ENCODE data around the gene MED1. TPM values are rescaled to one million over a fixed set of nuclear protein-coding genes. Genes with fewer than 3 reads are reported as not detected.
A peak's percentile ranks its signal among the peaks of the same experiment; 100 is the strongest.

The MED1 gene
- total and polyA plus RNA-seq, 9 of the 15 experiments (the other 6 are each of a cell fraction or from before 2014, with no cell fraction given) = 14.0 to 59.8 (median 46.7) TPM

DNA sequence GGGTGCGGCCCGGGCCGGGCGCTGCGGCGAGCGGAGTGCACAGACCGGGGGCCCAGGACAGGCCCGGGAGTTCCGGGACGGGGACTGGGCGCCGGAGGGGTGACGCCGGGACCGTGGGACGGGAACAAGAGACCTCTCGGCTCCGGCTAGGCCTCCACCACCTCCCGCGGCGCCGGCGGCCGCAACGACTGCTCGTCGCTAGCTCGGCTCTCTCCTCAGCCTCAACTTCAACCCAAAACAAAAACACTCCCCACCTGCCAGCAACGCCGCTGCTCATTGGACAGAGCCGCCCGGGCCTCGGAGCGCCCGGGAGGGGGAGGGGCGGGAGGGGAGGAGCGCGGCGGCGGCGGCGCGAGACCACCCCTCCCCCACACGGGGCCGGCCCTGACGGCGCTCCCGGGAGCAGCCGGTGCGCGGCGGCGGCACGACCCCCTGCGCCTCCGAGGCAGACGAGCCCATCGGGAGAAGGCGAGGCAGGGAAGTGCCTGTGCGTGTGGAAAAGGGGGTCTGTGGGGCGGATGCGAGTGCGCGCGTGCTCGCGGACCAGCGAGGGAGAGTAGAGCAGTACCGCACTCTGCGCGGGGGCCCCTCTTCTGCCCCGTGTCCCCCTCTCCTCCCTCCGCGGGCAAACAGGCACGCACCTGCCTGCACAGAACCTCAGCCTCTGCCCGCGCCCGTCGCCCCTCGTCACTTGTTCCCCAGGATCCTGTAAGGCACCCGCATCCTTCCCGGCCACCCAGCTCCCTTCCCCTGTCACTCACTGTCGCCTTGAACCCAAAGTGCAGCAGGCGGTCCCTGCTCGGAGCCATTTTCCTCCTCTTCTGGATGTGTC is 49.4 kb downstream of the MED1 start, which contains the start of gene FBXL20 (continued):
- TF ChIP-seq, protein P1, sequence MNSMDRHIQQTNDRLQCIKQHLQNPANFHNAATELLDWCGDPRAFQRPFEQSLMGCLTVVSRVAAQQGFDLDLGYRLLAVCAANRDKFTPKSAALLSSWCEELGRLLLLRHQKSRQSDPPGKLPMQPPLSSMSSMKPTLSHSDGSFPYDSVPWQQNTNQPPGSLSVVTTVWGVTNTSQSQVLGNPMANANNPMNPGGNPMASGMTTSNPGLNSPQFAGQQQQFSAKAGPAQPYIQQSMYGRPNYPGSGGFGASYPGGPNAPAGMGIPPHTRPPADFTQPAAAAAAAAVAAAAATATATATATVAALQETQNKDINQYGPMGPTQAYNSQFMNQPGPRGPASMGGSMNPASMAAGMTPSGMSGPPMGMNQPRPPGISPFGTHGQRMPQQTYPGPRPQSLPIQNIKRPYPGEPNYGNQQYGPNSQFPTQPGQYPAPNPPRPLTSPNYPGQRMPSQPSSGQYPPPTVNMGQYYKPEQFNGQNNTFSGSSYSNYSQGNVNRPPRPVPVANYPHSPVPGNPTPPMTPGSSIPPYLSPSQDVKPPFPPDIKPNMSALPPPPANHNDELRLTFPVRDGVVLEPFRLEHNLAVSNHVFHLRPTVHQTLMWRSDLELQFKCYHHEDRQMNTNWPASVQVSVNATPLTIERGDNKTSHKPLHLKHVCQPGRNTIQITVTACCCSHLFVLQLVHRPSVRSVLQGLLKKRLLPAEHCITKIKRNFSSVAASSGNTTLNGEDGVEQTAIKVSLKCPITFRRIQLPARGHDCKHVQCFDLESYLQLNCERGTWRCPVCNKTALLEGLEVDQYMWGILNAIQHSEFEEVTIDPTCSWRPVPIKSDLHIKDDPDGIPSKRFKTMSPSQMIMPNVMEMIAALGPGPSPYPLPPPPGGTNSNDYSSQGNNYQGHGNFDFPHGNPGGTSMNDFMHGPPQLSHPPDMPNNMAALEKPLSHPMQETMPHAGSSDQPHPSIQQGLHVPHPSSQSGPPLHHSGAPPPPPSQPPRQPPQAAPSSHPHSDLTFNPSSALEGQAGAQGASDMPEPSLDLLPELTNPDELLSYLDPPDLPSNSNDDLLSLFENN (IDR thresholded peaks at IDR 0.05; ENCODE audit: low read depth in 2 of 2, low read length in 2 of 2) = peak in 1 of 2 experiments; percentile 32; a peak in 1 of 4 replicates
- TF ChIP-seq, protein P2, sequence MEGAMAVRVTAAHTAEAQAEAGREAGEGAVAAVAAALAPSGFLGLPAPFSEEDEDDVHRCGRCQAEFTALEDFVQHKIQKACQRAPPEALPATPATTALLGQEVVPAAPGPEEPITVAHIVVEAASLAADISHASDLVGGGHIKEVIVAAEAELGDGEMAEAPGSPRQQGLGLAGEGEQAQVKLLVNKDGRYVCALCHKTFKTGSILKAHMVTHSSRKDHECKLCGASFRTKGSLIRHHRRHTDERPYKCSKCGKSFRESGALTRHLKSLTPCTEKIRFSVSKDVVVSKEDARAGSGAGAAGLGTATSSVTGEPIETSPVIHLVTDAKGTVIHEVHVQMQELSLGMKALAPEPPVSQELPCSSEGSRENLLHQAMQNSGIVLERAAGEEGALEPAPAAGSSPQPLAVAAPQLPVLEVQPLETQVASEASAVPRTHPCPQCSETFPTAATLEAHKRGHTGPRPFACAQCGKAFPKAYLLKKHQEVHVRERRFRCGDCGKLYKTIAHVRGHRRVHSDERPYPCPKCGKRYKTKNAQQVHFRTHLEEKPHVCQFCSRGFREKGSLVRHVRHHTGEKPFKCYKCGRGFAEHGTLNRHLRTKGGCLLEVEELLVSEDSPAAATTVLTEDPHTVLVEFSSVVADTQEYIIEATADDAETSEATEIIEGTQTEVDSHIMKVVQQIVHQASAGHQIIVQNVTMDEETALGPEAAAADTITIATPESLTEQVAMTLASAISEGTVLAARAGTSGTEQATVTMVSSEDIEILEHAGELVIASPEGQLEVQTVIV (CRISPR knock-in tag; IDR thresholded peaks at IDR 0.05; ENCODE audit: borderline replicate concordance) = no peak
- TF ChIP-seq, protein P3, sequence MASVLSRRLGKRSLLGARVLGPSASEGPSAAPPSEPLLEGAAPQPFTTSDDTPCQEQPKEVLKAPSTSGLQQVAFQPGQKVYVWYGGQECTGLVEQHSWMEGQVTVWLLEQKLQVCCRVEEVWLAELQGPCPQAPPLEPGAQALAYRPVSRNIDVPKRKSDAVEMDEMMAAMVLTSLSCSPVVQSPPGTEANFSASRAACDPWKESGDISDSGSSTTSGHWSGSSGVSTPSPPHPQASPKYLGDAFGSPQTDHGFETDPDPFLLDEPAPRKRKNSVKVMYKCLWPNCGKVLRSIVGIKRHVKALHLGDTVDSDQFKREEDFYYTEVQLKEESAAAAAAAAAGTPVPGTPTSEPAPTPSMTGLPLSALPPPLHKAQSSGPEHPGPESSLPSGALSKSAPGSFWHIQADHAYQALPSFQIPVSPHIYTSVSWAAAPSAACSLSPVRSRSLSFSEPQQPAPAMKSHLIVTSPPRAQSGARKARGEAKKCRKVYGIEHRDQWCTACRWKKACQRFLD (CRISPR knock-in tag; IDR thresholded peaks at IDR 0.05) = peak; percentile 57; the same call in 1 of the 2 replicates
- TF ChIP-seq, protein P4, sequence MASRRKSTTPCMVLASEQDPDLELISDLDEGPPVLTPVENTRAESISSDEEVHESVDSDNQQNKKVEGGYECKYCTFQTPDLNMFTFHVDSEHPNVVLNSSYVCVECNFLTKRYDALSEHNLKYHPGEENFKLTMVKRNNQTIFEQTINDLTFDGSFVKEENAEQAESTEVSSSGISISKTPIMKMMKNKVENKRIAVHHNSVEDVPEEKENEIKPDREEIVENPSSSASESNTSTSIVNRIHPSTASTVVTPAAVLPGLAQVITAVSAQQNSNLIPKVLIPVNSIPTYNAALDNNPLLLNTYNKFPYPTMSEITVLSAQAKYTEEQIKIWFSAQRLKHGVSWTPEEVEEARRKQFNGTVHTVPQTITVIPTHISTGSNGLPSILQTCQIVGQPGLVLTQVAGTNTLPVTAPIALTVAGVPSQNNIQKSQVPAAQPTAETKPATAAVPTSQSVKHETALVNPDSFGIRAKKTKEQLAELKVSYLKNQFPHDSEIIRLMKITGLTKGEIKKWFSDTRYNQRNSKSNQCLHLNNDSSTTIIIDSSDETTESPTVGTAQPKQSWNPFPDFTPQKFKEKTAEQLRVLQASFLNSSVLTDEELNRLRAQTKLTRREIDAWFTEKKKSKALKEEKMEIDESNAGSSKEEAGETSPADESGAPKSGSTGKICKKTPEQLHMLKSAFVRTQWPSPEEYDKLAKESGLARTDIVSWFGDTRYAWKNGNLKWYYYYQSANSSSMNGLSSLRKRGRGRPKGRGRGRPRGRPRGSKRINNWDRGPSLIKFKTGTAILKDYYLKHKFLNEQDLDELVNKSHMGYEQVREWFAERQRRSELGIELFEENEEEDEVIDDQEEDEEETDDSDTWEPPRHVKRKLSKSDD (conservative IDR thresholded peaks at IDR 0.05; ENCODE audit: low read length) = no peak
- no peak for TF ChIP-seq TCF7 (IDR thresholded peaks at IDR 0.05; ENCODE audit: borderline replicate concordance)
- TF ChIP-seq, protein P5, sequence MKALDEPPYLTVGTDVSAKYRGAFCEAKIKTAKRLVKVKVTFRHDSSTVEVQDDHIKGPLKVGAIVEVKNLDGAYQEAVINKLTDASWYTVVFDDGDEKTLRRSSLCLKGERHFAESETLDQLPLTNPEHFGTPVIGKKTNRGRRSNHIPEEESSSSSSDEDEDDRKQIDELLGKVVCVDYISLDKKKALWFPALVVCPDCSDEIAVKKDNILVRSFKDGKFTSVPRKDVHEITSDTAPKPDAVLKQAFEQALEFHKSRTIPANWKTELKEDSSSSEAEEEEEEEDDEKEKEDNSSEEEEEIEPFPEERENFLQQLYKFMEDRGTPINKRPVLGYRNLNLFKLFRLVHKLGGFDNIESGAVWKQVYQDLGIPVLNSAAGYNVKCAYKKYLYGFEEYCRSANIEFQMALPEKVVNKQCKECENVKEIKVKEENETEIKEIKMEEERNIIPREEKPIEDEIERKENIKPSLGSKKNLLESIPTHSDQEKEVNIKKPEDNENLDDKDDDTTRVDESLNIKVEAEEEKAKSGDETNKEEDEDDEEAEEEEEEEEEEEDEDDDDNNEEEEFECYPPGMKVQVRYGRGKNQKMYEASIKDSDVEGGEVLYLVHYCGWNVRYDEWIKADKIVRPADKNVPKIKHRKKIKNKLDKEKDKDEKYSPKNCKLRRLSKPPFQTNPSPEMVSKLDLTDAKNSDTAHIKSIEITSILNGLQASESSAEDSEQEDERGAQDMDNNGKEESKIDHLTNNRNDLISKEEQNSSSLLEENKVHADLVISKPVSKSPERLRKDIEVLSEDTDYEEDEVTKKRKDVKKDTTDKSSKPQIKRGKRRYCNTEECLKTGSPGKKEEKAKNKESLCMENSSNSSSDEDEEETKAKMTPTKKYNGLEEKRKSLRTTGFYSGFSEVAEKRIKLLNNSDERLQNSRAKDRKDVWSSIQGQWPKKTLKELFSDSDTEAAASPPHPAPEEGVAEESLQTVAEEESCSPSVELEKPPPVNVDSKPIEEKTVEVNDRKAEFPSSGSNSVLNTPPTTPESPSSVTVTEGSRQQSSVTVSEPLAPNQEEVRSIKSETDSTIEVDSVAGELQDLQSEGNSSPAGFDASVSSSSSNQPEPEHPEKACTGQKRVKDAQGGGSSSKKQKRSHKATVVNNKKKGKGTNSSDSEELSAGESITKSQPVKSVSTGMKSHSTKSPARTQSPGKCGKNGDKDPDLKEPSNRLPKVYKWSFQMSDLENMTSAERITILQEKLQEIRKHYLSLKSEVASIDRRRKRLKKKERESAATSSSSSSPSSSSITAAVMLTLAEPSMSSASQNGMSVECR (CRISPR knock-in tag; IDR thresholded peaks at IDR 0.05) = peak; percentile 44; the same call in 1 of the 2 replicates
- no peak for TF ChIP-seq ZNF668 (CRISPR knock-in tag; IDR thresholded peaks at IDR 0.05)
- TF ChIP-seq, protein P6, sequence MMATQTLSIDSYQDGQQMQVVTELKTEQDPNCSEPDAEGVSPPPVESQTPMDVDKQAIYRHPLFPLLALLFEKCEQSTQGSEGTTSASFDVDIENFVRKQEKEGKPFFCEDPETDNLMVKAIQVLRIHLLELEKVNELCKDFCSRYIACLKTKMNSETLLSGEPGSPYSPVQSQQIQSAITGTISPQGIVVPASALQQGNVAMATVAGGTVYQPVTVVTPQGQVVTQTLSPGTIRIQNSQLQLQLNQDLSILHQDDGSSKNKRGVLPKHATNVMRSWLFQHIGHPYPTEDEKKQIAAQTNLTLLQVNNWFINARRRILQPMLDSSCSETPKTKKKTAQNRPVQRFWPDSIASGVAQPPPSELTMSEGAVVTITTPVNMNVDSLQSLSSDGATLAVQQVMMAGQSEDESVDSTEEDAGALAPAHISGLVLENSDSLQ (IDR thresholded peaks at IDR 0.05) = peak; percentile 95

All from K562 (cell line).